ENCODE results near the gene MUCL3.

DNA sequence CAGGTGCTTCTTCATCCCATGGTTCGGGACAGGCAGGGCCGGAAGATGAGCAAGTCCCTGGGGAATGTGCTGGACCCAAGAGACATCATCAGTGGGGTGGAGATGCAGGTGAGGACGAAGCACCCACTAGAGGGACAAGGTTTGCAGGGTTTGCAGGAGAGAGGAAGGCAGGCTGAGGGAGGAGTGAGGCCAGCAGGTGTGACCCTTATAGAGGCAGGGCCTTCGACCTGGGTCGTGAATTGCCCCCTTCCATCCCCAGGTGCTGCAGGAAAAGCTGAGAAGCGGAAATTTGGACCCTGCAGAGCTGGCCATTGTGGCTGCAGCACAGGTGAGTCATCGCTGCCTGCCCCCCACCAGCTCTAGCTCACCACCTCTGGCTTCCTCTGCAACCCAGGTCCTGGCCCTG lies 18.3 kb upstream of the MUCL3 start:
- no peak for TF ChIP-seq YY1 (IDR thresholded peaks at IDR 0.05; ENCODE audit: low read depth)
- TF ChIP-seq, protein P1, sequence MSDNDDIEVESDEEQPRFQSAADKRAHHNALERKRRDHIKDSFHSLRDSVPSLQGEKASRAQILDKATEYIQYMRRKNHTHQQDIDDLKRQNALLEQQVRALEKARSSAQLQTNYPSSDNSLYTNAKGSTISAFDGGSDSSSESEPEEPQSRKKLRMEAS (IDR thresholded peaks at IDR 0.05), result no peak
- no peak for TF ChIP-seq CREB1 (IDR thresholded peaks at IDR 0.05; ENCODE audit: low read depth)
- no peak for TF ChIP-seq RAD21 (IDR thresholded peaks at IDR 0.05; ENCODE audit: low read depth)
- TF ChIP-seq NFIC (IDR thresholded peaks at IDR 0.05), result no peak
- TF ChIP-seq EP300 (IDR thresholded peaks at IDR 0.05; ENCODE audit: borderline replicate concordance), result no peak
- TF ChIP-seq, protein P2, sequence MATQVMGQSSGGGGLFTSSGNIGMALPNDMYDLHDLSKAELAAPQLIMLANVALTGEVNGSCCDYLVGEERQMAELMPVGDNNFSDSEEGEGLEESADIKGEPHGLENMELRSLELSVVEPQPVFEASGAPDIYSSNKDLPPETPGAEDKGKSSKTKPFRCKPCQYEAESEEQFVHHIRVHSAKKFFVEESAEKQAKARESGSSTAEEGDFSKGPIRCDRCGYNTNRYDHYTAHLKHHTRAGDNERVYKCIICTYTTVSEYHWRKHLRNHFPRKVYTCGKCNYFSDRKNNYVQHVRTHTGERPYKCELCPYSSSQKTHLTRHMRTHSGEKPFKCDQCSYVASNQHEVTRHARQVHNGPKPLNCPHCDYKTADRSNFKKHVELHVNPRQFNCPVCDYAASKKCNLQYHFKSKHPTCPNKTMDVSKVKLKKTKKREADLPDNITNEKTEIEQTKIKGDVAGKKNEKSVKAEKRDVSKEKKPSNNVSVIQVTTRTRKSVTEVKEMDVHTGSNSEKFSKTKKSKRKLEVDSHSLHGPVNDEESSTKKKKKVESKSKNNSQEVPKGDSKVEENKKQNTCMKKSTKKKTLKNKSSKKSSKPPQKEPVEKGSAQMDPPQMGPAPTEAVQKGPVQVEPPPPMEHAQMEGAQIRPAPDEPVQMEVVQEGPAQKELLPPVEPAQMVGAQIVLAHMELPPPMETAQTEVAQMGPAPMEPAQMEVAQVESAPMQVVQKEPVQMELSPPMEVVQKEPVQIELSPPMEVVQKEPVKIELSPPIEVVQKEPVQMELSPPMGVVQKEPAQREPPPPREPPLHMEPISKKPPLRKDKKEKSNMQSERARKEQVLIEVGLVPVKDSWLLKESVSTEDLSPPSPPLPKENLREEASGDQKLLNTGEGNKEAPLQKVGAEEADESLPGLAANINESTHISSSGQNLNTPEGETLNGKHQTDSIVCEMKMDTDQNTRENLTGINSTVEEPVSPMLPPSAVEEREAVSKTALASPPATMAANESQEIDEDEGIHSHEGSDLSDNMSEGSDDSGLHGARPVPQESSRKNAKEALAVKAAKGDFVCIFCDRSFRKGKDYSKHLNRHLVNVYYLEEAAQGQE (IDR thresholded peaks at IDR 0.05; ENCODE audit: low read depth), result no peak
- TF ChIP-seq CEBPB (IDR thresholded peaks at IDR 0.05), result no peak
- TF ChIP-seq TCF12 (IDR thresholded peaks at IDR 0.05; ENCODE audit: low read depth), result no peak
- TF ChIP-seq TEAD4 (IDR thresholded peaks at IDR 0.05), result no peak
- TF ChIP-seq, protein P3, sequence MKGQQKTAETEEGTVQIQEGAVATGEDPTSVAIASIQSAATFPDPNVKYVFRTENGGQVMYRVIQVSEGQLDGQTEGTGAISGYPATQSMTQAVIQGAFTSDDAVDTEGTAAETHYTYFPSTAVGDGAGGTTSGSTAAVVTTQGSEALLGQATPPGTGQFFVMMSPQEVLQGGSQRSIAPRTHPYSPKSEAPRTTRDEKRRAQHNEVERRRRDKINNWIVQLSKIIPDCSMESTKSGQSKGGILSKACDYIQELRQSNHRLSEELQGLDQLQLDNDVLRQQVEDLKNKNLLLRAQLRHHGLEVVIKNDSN (IDR thresholded peaks at IDR 0.05), result no peak
- no peak for TF ChIP-seq FOXM1 (IDR thresholded peaks at IDR 0.05; ENCODE audit: borderline replicate concordance, low read depth)

All from Ishikawa (cell line).